ENCODE measurements around the gene TUBGCP3. TPM values are rescaled to one million over a fixed set of nuclear protein-coding genes. Genes with fewer than 3 reads are reported as not detected.

Gene TUBGCP3
- total RNA-seq, 1 donor from 2014 or later: 16.0 TPM

DNA sequence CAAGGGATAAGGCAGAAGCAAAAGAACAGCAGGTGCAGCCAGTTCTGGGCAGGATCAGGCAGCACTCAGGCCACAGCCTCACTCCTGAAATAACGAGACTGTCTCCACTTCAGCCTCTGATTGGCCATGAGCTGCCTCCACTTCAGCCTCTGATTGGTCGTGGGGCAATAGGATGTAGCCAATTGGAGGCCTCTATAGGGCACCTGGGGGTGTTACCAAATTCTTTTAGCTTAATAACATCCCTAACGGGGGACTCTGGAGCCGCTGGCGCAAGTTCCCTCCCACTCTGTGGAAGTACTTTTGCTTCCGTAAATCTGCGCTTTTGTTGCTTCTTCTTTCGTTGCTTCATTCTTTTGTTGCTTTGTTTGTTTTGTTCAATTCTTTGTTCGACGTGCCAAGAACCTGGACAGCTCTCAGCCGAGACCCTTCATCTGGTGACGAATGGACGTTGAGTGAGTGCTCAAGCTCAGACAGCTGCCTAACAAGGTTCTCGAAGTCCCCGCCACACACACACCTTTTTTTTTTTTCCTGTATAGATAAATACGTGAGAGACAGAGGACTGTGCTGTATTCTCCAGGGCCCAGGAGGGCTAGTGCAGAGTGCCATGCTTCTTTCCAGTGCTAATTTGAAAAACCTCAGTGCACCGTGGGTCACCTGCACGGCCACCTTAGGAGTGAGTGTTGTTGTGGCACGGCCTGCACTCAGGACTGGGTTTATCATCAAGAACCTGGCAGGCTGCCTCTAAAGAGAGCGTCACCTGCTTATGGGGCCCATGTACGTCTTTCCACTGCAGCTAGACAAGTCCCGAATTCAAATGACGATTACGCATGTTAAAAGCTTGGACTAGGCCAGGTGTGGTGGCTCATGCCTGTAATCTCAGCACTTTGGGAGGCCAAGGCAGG, 32.0 kb upstream of the TUBGCP3 start:
- intact Hi-C loops (cut with micrococcal nuclease): no loop called here

DNA sequence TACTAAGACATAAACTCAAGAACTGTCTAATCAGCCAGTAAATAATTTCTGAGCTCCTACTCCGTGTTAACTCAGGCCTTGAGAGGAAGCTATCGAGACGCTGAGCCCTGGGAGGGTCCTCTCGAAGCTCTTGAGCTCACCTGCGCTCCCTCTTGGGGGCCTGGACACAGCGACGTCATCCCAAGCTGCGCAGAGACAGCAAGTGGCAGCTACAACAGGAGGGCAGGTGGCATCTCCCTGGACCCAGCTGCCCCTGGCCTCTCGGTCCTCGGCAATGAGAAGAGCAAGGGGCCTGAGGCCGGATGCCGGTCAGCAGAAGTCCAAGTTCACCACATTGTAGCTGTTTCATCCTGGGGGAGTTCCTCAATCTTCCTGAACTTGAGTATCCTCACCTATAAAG, 30.5 kb upstream of the TUBGCP3 start:
- DNase-seq: no peak
- intact Hi-C loops (cut with micrococcal nuclease): no loop called here
- ATAC-seq: no peak

More for the DNA sequence above, 32.0 kb upstream of the TUBGCP3 start:
- peak; percentile 55 for DNase-seq
- peak; percentile 93 for ATAC-seq

DNA sequence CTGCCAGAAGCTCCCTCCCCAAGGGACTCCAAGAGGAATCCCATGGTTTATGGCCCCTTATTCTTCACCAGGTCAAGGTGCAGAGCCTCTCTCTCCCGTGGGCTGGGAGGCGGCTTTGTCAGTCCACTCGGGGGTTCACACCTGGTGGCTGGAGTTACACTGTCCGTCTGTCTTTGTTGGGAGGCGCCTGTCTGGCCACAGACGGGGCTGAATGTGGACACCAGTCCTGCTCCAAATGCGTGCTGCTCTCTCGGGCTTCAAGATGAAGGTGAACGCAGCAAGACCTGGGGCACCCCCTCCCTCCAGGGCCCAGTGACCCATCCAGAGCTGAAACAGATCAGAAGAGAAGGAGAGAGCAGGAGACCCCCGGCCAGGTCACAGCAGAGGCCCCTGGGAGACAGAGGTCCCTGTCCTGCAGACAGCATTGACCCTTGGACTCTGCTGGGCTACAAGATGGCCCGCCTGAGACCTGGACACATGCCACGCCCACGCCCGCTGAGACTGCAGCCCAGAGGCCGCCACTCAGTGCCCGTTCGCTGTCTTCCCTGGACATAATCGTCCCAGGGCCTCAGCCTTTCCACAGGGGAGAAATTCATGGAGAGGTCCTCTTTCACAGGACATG, 29.9 kb upstream of the TUBGCP3 start:
- intact Hi-C loops (cut with micrococcal nuclease): no loop called here
- ATAC-seq (no peak), DNase-seq (no peak)

DNA sequence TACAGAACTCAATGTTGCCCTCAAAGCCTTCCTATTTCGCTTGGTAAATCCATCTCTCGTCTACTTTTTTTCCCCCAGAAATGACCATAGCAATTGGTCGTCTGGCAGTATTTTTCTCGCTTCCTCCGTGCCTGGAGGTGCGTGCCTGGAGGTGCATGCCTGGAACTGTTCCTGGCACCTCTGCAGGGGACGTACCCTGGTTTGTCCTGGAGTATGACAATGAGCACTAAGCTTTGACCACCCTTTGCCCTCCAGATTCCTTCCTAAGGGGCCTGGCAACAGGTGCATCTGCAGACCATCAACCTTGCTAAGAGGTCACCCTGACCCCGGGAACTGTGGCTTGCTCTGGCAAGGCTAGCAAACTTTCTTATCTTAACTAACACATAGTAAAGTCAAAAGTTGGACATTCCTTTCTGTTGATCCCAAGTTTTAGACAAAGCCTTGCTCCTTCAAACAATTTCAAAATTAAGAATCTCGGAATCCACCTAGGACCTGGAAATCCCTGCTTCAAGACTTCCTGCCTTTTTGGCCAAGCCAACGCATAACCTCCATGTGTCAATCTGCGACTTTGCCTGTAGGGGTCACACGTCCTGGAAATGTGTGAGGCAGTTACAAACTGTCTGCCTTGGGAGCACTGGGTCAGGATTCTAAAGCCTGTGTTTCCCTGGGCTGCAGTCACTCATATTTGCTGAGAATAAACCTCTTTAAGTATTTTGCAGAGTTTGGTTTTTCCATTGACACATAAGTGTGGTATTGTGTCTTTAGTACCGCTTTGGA, 28.8 kb upstream of the TUBGCP3 start:
- DNase-seq (no peak), ATAC-seq (peak; percentile 26)
- intact Hi-C loops (cut with micrococcal nuclease): no loop called here

DNA sequence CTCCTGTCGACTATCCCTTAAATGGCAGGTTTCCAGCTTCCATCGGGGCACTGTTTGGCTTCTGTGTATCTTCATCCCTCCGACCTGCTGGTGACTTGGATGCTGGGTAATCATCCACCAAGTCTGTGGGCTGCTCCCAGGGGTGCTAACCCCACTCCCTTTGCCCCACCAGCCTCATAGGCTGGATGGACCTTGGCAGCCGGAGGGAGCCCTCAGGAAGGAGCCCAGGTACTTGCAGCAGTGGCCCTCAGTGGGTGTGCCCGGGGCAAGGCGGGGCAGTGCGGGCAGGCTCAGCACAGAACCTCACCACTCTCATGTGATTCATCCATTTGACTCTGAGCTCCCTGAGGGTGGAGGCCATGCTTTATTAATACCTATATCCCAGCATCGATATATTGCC, 27.4 kb upstream of the TUBGCP3 start:
- ATAC-seq: no peak
- no peak for DNase-seq
- intact Hi-C loops (cut with micrococcal nuclease): no loop called here

DNA sequence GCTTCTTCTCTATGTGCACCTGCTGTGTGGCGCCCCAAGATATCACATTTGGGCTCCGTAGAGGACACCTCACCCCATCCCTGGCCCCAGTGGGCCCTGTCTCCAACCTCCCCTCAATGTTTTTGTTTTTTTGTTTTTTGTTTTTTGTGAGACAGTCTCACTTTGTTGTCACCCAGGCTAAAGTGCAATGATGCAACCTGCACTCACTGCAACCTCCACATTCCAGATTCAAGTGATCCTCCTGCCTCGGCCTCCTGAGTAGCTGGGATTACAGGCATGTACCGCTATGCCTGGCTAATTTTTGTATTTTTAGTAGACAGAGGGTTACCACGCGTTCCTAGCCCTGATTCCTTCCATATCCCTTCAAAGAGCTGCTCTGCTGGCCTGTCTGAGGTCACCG, 26.9 kb upstream of the TUBGCP3 start:
- no peak for ATAC-seq
- intact Hi-C loops (cut with micrococcal nuclease): no loop called here

DNA sequence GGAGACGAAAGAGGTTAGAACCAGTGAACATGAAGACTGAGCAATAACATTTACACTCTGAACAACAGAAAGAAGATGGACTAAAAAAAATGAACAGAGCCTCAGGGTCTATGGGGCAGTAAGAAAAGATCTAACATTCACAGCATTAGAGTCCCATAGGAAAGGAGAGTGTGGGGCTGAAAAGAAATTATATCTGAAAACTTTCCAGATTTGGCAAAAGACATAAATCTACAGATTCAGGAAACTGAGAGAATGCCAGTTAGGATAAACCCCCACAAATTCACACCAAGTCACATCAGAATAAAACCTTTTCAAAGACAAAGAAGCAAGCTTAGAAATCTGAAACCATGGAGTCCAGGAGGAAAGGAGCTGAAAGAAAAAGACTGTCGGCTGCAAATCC, 20.3 kb upstream of the TUBGCP3 start:
- no peak for ATAC-seq
- intact Hi-C loops (cut with micrococcal nuclease): no loop called here
- no peak for DNase-seq

More for the DNA sequence above, 26.9 kb upstream of the TUBGCP3 start:
- no peak for DNase-seq

DNA sequence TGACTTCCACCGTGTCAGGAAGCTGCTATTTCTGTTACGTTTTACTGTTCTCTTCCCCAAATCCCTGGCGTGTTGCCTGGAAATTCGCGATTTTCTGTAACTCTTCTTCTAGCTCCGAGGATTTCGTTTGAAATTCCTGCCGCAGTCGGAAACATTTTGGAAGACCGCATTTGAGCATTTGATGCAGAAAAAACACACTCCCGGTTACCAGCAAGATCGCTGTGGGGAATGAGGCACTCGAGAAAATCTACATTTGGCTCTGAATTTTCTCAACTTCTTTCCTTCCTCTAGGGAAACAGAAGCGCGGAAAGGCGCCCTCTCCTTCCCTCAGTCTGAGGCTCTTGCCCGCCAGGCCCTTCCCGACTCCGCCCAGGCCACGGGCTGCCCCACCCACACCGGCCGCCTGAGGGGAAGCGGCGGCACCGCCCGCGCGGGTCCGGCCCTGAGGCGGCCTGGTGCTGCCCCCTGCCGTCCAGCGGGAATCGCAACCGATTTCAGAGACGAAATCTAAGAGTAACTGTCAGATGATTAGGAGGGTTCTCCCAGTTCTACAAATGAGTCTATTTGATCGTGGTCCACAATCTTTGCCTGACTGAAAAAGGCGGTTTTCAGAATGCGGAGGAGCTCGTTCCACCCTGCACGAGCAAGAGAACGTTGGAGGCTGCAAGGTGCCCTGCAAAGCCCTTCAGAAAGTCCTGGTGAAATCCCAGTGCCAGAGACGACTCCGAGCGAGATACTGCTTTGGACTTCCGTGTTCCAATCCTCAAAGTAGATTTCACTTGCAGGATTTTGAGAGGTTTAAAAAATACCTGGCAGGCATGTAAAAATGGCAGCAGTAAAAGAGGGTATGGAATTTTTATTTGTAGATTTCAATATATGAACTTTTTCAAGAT, 18.4 kb upstream of the TUBGCP3 start:
- ATAC-seq (peak; percentile 100), DNase-seq (peak; percentile 97)
- intact Hi-C loops (cut with micrococcal nuclease): no loop called here

DNA sequence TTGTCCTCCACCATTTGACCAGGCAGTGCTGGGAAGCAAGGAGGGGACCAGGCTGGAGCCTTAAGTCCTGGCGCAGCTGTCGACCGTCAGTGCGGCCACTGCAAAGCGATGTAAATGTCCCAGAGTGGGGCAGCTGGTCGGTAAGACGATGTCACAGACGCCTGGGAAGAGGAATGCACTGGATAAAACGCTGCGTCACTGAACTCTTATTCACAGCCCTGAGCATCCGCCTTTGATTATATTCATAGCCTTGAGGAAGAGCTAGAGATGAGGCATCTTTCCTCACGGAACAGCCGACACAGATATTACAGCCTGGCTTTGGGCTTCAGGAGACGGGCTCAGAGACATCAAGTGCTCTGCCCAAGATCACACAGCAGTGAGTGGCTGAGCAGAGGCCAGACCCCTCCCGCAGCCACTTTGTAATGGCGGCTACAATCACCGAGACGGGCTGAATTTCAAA, 17.6 kb upstream of the TUBGCP3 start:
- DNase-seq (no peak), ATAC-seq (peak; percentile 10)
- intact Hi-C loops (cut with micrococcal nuclease): no loop called here

DNA sequence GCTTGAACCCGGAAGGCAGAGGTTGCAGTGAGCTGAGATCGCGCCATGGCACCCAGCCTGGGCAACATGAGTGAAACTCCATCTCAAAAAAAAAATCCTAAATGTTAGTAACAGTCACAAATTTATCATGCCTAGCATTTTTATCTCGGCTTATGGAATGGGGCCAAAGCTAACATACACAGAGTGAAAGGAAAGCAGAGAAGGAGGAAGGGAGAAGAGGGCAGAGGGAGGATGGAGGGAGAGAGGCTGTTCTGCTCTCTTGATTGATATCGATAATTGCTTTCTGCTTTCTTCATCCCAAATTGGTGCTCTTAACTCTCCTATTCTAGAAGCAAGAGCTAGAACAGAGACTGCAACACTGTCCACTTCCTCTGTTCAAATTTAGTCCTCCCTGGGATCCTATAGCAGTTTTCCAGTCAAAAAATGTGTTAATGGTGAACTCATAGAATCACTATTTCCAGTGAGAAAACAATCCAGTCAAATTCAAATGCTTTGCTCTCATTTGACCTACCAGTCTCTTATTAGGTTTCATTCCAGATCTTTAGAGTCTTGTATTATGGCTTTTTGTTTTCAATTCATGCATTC, 15.8 kb upstream of the TUBGCP3 start:
- intact Hi-C loops (cut with micrococcal nuclease): no loop called here
- no peak for ATAC-seq
- no peak for DNase-seq

DNA sequence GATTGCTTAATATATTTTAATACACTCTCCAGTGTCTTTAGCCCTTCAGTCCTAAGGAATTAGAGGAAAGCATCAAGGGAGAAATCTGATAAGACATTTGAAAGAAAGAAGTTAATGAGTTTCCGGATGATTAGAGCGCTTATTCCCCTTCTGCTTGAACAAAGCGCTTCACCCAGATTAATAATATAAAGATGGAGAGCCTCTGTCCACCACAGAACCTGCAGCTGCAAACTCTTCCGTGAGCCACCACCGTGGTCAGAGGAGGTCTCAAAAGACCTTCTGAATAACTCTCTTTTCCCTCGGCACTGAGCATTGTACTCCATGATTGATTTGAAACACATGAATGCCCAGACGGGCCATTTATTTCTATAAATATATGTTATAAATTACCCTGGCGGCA, 14.2 kb upstream of the TUBGCP3 start:
- ATAC-seq (no peak), DNase-seq (no peak)
- intact Hi-C loops (cut with micrococcal nuclease): no loop called here

DNA sequence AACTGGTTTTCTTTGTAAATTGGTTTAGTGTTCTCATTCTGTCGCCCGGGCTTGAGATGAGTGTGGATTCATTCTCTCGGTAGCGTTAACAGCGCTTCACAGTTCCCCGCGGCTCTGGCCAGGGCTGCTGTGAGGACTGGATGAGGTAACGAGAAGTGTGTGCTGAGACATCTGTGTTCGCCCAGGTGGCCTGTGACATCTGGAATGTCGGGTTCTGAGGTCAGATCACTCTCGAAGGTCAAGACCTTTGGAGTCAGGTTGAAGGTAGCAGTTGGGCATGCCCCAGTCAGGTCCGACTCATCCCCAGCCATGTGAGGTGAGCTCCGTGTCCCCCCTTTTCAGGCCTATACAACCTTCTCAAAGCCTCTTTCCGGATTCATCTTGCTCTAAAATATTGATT, 13.4 kb upstream of the TUBGCP3 start:
- DNase-seq (no peak), ATAC-seq (no peak)
- intact Hi-C loops (cut with micrococcal nuclease): no loop called here

DNA sequence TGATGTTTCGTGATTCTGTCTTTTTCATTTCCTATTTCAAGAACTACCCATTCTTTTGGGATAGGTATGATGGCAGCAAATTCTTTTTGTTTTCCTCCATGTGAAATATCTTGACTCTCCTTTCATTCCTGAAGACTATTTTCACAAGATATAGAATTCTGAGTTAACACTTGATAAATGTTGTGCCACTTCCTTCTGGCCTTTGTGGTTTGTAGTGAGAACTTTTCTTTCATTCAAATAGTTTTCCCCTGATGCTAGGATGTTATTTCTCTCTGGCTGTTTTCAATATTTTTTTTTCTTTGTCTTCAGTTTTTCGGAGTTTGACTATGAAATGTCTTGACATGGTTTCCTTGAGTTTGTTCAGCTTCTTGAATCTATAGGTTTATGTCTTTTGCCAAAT, 8.3 kb upstream of the TUBGCP3 start:
- ATAC-seq (no peak), DNase-seq (no peak)
- intact Hi-C loops (cut with micrococcal nuclease): no loop called here

DNA sequence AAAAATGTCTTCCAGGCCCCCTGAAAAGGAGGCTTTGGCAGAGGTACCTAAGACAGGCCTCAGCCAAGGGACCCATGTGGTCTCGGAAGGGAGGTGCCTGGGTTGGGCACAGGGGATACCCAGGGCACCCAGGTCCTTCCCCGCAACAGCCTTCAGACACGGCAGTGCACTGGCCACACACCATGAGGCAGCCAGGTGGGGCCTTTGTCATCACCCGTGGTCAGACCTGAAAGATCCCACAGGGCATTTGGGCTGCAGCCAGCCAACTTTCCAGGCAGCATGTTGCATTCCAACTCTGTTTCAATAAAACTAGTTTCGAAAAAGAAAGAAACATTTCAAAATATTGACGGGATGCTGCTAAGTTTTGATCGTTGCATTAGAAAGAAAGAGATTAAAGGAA, 4.7 kb upstream of the TUBGCP3 start:
- DNase-seq (no peak), ATAC-seq (no peak)
- intact Hi-C loops (cut with micrococcal nuclease): no loop called here

DNA sequence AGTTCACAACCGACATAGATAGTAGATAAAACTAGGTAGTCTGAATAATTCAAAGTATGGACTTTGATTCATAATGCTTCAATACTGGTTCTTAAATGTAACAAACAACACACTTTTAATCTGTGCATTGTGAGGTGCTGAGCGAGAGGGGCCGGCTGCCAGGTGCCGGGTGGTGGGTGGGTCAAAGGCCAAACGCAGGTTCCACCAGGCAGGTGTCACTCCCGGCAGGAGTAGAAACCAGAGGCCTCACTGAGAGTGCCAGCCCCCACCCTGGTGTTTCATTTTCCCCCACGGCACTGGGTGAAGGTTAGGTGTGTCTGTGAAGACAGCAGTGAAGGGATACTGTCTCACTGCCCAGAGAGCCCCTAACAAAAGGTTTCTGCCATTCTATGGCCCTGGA, 4.2 kb upstream of the TUBGCP3 start:
- DNase-seq: no peak
- no peak for ATAC-seq
- intact Hi-C loops (cut with micrococcal nuclease): no loop called here

DNA sequence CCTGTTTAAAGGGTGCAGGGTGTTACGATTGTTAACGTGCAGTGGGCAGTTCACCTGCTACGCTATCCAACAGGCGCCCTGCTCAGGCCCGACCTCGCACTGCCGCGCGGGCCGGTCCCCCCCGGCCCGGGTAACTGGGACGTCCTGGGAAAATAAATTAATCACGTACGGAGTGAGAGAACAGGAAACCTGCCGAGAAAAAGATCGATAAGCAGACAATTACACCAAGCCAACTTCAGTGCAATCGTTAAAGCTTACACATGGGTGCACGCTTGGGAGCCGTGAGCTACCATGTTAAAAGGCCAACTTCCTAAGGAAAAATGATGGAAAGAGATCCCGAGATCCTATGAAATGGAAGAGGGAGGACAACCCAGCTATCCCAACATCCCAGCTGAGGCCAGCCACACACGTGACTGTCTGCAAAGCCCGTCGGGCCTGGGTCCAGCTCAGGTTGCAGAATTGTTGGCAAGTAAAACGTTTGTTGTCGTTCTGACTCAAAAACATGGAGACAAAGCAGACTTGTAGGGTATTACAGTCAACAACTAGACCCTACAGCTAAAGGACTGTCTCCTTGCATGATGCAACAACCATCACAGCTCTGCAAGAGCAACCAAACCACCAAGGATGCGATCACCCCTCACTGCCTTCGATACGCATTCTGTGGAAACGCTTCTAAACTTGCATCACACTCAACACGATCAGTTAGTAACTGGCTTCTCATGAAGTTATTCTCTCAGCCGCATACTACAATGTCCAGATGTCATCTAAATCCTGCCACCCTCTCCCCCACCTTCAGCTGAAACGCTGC, 741 bp upstream of the TUBGCP3 start:
- ATAC-seq: no peak
- DNase-seq: no peak
- intact Hi-C loops (cut with micrococcal nuclease): no loop called here

DNA sequence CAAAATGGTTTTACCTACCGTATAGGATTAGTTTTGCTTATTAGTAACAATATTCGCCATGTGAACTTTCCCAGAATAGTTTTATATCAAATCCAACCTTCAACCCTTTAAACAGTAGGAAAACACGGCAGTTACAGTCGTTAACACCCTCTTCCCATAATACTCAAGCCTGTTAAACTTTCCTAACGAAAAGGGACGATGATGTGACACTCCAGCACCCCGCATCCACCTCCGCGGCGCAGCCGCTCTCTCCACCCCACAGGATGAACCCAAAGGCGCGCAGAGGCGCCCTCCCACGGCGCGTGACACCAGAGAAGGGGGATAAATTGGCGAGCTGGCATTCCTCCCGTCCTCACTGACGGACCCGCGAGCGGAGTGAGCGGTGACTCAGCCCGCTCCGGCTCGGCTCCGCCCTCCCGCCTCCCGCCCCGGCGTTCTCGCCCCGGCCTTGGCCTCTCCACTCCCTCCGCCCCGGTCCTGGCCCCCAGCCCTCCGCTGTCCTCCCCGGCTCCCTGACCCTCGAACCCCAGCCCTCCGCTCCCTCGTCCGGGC, 665 bp downstream of the TUBGCP3 start:
- peak; percentile 91 for ATAC-seq
- DNase-seq: peak; percentile 90
- intact Hi-C loops (cut with micrococcal nuclease): no loop called here

Measured in left ventricle myocardium superior (tissue), 1 donor.